HEK293T (cell line): ENCODE results near the gene SYNJ1.

Experiments used
- ARNT ChIP-seq: fragments of 450-650 bp; IDR thresholded peaks from 2 replicates; pipeline ENCODE4 v1.6.1; 2017; ENCODE audit warnings: mild to moderate bottlenecking
- BHLHE40 ChIP-seq: fragments of 450-650 bp; IDR thresholded peaks from 2 replicates; pipeline ENCODE4 v1.6.1; 2016; ENCODE audit warnings: mild to moderate bottlenecking, moderate library complexity, borderline replicate concordance
- CTBP1 ChIP-seq: fragments of 450-650 bp; IDR thresholded peaks from 2 replicates; pipeline ENCODE4 v1.6.1; 2016; ENCODE audit warnings: borderline replicate concordance
- ELF4 ChIP-seq: fragments of 450-650 bp; IDR thresholded peaks from 2 replicates; pipeline ENCODE4 v1.6.1; 2017; ENCODE audit warnings: antibody characterized with exemption
- FOXA1 ChIP-seq: fragments of 450-650 bp; IDR thresholded peaks from 2 replicates; pipeline ENCODE4 v1.6.1; 2016; ENCODE audit warnings: mild to moderate bottlenecking
- FOXK2 ChIP-seq: fragments of 450-650 bp; IDR thresholded peaks from 2 replicates; pipeline ENCODE4 v1.6.1; 2016; ENCODE audit warnings: mild to moderate bottlenecking
- FOXM1 ChIP-seq: fragments of 450-650 bp; IDR thresholded peaks from 2 replicates; pipeline ENCODE4 v1.6.1; 2017; ENCODE audit warnings: mild to moderate bottlenecking, borderline replicate concordance
- HDGF ChIP-seq: fragments of 450-650 bp; IDR thresholded peaks from 2 replicates; pipeline ENCODE4 v1.6.1; 2017; ENCODE audit warnings: antibody characterized with exemption, borderline replicate concordance
- LEF1 ChIP-seq: fragments of 450-650 bp; IDR thresholded peaks from 2 replicates; pipeline ENCODE4 v1.6.1; 2017; ENCODE audit warnings: mild to moderate bottlenecking, borderline replicate concordance
- NFRKB ChIP-seq: fragments of 450-650 bp; IDR thresholded peaks from 2 replicates; pipeline ENCODE4 v1.6.1; 2016; ENCODE audit warnings: mild to moderate bottlenecking, moderate library complexity
- SP1 ChIP-seq: fragments of 450-650 bp; IDR thresholded peaks from 2 replicates; pipeline ENCODE4 v1.6.1; 2017
- SUZ12 ChIP-seq: fragments of 450-650 bp; IDR thresholded peaks from 2 replicates; pipeline ENCODE4 v1.6.1; 2016; ENCODE audit warnings: mild to moderate bottlenecking
- ZNF384 ChIP-seq: fragments of 450-650 bp; IDR thresholded peaks from 2 replicates; pipeline ENCODE4 v1.6.1; 2016

DNA sequence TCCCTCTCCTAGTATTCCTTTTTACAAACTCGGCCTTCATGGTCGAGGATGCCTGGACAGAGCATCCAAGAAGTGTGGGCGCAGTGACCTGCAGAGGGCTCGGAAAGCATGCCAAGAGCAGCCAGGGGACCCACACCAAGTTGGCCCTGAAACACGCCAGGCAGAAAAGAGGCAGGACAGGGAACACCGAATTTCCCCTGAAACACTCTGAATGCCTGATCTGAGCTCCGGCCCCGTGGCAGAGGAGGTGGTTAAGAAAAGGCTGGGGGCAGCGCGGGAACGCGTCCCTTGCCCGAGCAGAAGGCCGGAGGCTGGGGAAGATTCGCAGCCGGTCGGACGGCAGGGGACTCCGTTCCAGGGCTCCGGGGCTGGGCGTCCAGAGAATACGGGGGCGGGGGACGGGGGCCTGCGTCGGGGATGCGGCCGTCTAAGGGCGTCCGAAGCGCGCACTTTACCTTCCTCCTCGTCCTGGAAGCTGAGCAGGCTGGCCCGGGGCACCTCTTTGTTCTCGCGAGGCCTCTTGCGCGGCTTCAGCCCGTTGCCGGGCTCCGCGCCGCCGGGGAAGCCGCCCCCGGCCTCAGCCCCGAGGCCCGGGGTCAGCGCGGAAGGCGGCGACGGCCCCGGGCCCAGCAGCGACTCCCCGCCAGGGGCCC, 43.2 kb upstream of the SYNJ1 start:
- TF ChIP-seq ZNF384, result no peak
- TF ChIP-seq SUZ12, result no peak
- TF ChIP-seq ARNT, result 0 out of 2 replicates have a peak, but pooled peaks have one; percentile 8
- TF ChIP-seq SP1, result no peak
- TF ChIP-seq FOXK2, result no peak
- TF ChIP-seq FOXM1, result no peak
- no peak for TF ChIP-seq FOXA1
- TF ChIP-seq HDGF, result no peak
- no peak for TF ChIP-seq NFRKB
- TF ChIP-seq ELF4, result no peak
- no peak for TF ChIP-seq CTBP1
- no peak for TF ChIP-seq LEF1
- no peak for TF ChIP-seq BHLHE40
